NCI-H2171 treated with DMSO at 0.1 percent for 48 hours (cell line): ENCODE measurements around the gene SCCPDH.

Experiments used
- DNase-seq: peaks from one replicate; lab custom pipeline; 2025; lab: John Stamatoyannopoulos, UW

The SCCPDH gene

DNA sequence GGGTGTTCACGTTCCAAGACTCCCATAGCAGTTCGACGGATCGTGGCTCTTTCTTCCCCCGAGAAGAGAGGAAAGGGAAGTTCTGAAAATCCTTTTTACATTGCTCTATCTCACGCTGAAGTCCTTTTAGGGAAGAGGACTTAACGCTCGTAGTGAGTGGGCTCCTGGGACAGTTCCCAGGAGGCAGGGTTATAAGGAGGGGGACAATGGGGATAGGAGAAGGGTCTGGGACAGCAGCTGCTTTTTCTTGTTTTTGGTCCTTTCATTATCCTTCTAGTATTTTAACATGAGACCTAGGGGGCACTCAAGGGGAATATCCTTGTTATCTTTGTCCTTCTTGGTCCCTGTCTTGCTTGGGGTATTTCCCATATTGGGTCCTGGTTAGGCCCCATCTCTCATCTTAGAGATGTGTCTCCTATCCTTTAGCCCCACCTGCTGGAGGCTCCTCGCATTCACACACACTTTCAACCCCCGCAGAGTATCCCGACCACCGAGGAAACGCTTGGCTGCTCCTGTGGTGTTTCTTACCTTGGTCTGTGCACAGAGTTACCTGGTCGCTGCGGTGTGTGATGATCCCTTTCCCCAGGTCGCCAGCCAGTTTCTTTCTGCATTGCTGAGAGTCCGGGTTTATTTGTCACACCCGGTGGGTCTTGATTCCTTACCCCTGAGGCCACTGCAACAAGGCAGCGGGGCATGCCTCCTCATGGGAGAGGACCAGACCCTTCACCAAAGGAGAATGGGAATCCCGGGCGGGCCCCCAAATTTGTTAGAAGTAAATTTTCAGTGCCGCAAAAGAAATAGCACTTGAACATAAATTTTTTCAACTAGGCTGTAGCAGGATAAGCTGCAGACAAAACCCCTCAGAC is 29.7 kb downstream of the SCCPDH start:
- DNase-seq: peak; percentile 61

DNA sequence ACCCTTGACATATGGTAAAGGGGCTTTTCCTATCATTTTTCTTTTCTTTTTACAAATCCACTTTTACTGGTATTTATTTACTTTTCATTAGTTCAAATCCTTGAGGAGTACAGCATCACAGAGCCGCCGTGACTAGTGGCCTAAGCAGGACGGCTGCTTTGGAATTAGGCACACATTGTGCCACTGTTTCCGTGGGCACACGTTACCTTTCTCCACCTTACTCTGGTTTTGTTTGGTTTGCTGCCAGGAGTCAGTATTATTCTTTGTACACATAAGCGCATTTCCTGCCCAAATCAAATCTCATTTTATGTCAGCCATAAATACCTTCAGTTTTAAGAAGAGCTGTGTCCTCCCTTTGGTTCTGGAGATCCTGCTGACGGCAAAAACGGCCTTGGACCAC is 31.2 kb downstream of the SCCPDH start:
- no peak for DNase-seq

DNA sequence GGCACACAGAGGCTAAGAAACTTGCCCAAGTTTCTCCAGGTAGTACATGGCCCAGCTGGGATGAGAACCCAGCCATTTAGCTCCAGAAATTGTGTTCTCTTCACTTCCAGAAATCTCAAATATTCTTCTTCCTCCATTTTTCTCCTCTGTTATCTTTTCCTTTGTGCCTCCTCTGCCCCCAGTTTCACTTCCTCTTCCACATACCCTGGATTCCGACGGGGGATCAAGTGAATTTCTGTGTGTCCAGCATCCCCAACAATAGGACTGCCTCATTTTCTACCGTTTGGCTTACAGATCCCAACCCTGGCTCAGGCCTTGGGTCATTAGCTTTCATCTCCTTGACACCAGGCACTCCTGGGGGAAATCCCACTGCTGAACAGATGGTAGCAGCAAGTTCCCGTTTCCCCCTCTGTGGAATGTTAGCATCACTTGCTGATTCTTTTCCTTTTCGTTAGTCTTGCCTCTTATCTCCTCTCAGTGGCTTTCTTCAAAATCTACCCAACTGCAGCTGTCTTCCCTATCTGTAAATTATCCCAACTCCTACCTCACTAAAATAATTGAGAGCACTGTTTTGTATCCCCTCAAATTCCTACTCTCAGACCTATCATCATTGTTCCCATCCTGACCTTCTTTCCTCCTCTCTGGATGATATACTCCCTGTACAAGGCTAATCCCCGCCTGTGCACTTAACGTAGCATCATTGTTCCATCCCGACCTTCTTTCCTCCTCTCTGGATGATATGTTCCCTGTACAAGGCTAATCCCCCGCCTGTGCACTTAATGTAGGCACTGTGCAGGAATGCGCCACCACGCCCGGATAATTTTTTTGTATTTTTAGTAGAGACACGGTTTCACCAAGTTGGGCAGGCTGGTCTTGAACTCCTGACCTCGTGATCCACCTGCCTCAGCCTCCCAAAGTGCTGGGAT is 36.5 kb downstream of the SCCPDH start:
- peak; percentile 32 for DNase-seq

DNA sequence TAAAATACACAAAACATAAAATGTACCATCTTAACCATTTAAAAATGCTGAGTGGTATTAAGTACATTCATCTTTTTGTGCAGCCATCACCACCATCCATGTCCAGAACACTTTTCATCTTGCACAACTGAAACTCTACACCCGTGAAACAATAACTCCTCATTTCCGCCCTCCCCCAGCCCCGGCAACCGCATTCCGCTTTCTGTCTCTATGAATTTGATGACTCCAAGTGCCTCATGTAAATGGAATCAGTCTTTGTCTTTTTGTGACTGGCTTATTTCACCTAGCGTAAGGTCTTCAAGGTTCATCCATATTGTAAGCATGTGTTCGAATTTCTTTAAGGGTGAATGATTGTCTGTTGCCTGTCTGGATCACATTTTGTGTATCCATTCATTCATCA is 37.2 kb downstream of the SCCPDH start:
- no peak for DNase-seq

DNA sequence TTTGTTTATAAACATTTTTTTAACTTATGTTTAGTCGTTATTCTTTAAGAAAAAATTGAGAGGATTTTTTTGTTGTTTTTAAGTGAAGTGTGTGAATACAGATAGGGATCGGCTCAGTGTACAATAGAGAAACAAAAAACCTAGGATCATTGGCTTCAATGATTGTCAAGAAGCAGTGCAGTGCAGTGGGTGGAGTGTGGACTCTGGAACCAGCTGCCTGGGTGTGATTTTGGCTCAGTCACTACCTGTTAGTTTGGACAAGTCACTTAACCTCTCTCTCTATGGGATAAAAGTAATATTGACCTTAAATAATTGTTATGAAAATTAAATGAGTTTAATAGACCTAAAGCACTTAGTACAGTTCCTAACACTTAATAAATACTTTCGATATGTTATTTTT is 41.3 kb downstream of the SCCPDH start:
- DNase-seq: no peak

DNA sequence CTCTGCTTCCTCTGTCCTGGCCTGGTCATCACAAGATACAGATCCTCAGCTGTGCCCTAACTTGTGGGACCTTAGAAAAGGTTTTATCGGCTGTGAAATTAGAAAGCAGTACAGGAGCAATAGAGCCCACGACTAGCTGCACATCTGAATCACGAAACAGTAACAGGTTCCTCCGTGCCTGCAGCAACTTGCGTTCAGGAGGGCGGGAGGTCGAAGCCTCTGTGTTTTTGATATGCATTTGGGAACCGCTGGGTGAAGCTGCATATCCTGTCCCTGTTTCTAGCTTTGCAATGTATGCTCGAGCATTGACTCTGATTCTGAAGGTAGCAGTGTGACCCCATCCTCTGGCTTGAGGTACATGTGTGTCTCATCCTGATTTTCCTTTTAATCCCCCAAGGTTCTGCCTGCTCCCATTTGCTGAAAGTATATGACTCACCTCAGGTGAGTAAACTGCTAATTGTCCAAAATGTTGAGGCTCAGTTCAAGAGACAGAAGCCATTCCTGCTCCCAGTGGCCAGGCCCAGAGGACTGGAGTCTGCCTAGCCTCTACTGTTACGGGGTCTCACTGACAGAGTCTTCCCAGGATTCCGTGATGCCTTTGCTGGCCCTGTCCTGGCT is 44.3 kb downstream of the SCCPDH start:
- no peak for DNase-seq

DNA sequence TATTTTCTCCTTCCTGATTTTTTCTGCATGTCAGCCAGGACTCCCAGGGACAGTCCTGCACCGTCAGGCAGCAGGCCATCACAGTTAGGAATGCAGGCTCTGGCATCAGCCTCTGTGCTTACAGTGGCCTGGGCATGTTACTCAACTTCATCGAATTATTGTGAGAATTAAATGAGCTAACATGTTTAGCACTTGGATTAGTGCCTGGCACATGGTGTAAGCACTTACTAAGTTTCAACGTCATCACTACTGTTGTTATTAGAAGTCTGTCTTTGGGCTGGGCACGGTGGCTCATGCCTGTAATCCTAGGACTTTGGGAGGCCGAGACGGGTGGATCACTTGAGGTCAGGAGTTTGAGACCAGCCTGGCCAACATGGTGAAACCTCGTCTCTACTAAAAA is 45.1 kb downstream of the SCCPDH start:
- DNase-seq: no peak

DNA sequence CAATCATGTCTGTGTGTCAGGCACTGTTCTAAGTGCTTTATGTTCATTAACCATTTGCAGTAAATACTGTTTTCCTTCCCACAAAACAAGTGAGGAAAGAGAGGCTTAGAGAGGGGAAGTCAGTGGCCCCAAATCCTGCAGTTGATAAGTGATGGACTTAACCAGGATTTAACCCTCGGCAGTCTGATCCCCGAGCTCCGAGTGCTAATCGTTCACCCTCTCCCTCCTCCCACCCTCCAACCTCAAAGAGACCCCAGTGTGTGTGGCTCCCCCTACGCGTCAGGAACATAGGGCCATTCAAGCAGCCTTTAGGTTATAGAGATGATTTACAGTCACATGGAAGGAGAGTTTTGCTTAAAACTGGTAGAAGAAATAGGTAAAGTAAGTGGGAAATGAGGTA is 47.2 kb downstream of the SCCPDH start:
- DNase-seq: no peak

DNA sequence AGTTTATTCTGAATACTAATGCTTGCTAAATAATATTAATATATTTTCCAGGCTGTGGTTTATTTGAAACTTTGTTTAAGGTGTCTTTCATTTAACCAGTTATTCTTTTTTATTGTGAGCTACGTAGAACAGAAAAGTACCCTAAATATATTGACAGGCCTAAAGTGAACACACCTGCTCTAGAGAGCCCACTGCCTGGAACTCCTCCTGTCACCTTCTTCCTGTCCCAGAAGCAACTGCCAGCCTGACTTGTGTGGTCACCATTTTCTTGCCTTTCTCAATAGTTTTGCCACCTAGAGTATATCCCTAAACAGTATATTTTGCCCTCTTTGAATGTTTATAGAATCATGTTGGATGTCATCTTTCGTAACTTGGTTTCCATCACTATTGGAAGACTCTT is 48.5 kb downstream of the SCCPDH start:
- DNase-seq: no peak

DNA sequence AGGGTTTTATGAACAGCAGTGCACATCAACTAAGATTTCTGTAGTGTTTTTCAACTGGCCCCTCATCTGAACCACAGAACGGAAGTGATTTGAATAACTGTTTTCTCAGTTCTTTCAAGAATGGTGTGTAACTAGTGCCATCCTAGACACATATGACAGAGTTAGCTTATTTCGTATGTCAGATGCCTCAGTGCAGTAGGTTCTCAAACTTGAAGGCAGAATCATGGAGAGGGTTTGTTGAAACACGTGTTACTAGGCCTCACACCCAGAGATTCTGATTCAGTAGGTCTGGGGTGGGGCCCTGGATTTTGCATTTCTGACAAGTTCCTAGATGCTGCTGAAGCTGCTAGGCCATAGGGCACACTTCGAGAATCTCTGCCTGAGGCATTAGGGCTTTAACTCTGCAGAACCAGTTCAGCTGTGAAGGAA is 49.0 kb downstream of the SCCPDH start:
- no peak for DNase-seq

DNA sequence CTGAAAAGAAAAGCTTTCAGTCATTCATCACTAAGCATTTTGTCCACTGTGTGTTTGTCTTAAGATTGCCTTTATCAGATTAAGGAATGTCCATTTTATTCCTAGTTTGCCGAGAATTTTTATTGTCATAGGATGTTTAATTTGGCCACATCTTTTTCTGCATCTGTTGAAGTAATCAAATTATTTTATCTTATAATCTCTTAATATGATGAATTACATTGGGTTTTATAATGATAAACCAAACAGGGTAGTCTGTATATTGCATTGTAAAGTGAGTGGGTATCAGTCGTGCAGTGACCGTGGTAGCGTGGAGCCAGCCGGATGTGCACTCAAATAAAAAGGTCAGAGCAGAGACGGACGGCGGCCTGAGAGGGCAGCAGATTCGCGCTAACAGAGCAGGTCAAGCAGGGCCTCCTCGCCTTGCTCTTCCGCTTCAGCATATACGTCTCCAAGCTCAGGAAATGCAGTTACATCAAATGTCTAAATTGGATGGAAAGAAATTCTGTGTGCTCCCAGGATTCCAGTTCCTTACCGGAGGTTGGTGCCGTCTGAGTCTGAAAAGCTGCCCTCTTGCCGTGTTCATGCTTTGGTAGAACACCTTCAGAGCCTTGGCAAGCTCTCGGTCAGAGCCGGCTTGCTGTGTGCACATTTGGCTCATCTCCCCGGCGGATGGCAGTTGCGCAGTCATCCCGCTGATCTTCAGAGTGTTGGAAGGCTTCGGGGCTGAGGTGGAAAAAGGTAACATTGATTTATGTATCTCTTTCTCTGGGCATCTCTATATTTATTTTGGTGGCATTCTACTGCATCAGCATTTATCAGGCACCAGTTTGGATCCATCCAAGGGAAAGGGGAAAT is 51.5 kb downstream of the SCCPDH start:
- no peak for DNase-seq

DNA sequence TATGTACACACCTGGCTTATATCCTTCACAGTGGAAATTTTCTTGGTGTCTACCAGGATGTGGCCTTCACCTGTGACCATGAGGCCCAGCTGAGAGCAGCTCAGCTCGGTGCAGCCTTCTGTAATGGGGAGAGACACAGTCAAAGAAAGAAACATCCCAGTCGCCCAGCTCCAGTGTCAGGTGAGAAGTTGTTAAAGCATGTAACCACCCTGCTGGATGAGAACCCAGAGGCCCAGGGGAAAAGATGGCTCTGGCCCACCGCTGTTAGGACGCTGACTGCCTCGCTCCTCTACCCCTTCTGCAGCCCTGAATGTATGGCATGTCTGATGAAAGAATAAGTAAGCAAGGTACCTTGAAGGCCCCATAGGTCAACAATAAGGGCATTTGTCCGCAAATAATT is 52.7 kb downstream of the SCCPDH start:
- no peak for DNase-seq

DNA sequence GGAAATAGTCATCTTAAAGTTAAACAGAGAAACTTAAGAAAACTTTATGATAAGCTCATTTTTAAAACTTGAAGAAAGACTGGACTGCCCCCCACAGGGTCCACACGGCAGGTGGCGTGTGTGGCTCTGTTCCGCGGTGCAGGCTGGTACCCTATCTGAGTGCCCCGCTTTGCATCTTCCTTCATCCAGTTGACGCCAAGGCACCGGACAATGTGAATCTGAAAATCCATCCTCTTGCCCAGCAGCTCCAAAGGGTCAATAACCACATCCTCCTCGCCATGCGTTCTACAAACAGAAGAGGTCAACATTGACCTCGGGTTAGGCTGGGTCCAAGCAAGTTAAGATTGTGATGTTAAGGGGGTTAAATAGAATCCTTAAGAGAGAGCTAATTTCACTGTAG is 54.5 kb downstream of the SCCPDH start:
- DNase-seq: no peak

DNA sequence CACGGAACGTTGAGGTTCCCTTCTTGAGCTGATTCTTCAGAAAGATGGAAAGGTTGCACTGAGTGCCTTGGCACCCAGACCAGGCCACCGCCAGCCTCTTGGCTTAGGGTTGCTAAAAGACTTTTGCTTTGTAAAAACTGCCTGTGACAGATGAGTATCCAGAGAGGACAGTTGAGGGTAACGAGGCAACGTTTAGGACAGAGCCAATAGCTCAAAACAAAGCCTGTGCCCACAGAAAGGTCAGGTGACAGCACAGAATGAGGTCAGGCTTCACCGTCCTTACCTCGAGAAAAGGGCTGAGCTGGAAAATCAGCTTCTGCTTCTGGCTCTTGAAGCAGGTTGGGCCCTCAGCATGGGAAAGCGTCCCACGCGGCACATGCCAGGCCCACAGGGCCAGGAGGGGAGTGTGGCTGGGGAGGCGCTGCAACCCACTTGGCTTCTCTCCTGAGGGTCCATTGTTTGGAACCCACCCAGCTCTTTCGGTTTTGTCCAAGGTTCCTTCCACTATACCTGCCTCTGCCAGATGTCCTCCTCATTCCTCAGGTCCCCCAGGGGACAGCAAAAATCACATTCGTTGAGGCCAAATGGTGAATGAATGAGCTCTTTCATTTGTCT is 55.5 kb downstream of the SCCPDH start:
- no peak for DNase-seq

DNA sequence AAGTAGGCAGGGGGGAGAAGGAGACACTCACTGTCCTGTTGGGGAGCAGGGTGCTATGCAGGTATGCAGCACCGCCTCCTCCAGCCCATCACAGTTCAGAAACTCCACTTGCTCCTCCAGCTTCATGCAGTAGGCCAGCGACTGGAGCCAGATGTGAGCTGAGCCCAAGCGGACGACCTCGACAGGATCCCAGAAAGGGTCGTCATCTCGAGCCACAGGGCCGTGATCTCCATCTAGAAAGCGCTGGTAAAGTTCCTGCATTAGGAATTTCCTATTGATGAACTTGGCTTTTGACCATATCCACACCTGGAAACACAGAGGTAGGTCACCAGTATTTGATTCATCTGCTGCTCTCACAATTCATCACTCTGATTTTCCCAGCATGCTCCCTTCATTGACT is 56.1 kb downstream of the SCCPDH start:
- no peak for DNase-seq

DNA sequence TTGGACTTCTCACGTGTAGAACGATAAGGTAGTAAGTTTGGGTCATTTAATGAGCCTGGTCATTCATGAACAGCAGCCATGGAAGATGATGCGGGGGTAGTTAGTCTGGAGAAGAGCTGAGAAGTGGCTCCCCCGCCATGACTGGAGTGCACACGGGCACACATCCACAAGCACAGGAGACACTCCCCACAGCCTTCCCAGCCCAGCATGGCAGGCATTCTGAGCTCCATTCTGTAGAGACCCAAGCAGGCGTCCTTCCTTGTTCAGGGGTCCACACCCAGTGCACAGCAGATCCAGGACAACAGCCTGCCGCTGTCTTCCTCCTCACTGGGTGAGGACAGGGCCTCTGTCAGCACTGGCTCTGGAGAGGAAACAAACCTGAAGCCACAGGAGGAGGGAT is 57.0 kb downstream of the SCCPDH start:
- DNase-seq: no peak

DNA sequence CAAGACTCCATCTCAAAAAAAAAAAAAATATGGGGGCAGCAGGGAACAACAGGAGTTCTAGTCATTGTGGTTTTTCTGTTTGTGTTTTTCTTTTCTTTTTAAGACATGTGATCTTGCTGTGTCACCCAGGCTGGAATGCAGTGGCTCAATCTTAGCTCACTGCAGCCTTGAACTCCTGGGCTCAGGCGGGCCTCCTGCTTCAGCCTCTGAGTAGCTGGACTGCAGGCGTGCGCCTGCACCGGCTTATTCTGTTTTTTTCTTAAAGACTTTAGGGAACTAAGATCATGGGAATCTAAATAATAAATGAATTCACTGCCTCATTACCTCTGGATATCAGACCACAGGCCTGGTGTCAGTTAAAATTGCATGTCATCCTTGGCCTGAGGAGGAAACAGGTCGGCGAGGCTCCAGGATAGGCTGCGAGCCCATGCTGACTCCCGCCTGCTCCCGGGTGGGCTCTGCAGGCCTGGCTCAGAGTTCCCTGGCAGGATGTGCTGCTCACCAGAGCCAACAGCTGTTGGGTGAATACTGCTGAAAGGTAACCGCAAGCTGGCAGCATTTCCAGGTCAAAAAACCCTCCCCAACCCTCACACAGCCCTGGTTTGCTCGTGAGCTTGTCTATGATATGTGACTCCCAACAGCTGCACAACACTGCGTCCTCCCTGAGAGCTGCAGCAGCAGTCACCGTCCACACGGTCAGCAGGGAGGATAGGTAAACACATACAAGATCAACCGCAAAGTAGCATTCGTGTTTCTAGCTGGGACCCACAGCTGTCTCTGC is 58.1 kb downstream of the SCCPDH start:
- peak; percentile 93 for DNase-seq

DNA sequence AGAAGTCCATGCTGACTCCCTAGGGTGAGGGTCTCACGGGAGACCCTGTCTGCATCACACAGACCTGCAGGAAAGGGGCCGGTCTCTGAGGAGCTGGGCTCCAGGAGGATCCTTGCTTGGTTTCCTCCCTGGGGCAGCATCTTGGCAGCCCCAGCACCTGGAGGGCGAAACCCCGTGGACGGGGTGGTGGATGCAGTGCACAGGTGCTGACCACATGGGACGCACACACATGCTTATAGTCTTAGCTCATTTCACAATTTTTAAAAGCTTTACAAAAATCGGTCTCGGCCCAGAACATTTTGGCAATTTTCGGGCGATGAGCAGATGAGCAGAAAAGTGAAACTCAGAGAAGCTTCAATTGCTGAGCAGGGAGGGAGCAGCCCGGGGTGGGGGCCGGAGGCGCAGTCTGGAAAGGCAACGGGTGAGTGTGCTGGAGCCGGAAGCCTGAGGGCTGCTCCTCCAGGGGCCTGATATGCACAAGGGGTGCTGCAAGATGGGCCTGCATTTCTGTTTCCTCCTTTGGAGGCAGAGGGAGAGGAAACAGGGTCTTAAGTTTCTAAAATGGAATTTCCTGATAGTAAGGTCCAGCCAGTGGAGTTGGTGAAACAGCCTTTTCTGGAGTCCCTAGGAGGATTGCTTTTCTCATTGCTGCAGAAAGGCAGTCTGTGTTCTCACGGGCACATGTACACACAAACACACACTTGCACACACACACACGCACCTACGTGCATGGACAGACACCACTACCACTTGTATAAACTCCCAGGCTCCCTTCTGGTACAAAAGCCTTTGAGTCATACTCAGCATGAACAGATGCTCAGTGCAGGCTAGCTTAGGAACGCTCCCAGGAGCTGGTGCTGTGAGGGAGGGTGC is 60.6 kb downstream of the SCCPDH start:
- DNase-seq: peak; percentile 67

DNA sequence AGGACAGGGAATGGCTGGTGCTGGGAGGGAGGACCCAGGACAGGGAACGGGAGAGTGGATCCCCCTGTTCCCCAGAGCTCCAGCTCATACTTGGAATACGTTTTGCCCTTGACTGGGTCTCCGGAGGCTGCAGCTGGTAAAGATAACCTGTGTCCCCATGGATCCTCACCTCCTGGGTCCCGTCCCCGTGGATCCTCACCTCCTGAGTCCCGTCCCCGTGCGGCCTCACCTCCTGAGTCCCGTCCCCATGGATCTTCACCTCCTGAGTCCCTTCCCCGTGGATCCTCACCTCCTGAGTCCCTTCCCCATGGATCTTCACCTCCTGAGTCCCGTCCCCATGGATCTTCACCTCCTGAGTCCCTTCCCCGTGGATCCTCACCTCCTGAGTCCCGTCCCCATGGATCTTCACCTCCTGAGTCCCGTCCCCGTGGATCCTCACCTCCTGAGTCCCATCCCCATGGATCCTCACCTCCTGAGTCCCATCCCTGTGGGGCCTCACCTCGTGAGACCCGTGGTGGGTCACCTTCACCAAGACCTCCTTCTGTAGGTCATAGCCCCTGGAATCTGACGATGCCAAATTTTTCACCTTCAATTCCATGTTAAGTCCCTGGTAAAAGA is 61.4 kb downstream of the SCCPDH start:
- DNase-seq: no peak
